ENCODE measurements around the gene PSMD14.

Gene PSMD14

DNA sequence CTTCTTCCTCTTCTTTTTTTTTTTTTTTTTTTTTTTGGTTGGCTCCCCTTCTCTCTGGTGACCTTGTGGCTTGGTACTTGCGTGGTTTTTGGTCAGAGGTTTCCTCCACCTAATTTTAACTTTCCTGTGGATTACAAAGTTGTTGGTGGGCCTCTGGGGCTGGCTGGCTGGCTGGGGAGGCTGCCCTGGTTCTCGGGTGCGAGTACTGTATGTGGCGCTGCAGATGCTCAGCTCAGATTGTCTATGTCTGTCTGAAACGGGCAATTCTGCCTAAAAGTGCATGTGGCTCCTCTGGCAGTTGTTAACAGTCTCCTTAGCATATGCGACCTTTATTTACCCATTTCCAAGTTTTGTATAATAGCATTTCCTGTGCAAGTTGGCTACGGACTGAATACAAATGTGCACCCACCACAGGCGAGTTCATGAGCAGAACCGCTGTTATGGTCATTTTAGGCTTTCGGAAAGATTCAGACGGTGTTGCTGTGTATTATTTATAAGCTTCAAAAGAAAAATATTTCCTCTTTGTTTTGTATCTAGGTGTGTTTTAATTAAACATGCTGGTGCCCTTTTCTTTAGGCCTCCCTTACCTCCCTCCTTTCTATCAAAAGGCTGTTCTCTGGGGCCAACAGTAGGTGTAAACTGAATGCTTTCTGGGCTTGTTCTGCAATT lies 112.3 kb downstream of the PSMD14 start:
- no peak overlapping the region for H3K4me3 Mint-ChIP-seq
- peaks cover 30 to 41% of the 10 kb centered on the region in 2 donors for H3K4me1 Mint-ChIP-seq (ENCODE audit: low read depth in 2 of 2)
- no peaks in the 10 kb centered on the region for H3K9me3 Mint-ChIP-seq
- H3K27ac Mint-ChIP-seq: no peak overlapping the region
- peaks cover 8% of the 10 kb centered on the region for H3K36me3 Mint-ChIP-seq (ENCODE audit: insufficient read depth)
- DNase-seq: no peak
- ATAC-seq (replicated peaks): no peak
- peaks cover 92 to 95% of the 10 kb centered on the region in 2 donors for H3K27me3 Mint-ChIP-seq

DNA sequence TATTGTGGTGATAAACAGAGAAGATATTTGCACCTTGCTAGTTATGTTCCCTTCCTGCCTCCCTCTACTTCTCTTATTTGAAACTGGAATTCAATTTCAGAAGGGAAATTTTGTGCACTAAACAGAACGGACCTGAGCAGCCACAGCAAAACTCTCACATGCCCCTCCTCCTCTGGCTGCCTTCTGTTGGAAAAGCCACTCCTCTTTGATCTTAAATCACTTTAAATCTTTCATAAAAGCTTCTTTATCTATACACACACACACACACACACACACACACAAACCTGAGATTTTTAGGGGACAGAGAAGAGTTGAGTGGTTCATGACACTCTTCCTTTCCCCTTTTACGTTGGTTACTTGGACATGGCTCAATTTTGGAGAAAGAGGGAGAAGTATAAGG lies 113.5 kb downstream of the PSMD14 start:
- H3K4me1 Mint-ChIP-seq (ENCODE audit: low read depth in 2 of 2): peaks cover 22 to 31% of the 10 kb centered on the region in 2 donors
- H3K36me3 Mint-ChIP-seq (ENCODE audit: insufficient read depth): peaks cover 8% of the 10 kb centered on the region
- ATAC-seq (replicated peaks) (no peak), DNase-seq (no peak)
- H3K27me3 Mint-ChIP-seq: peaks cover 92 to 95% of the 10 kb centered on the region in 2 donors
- no peaks in the 10 kb centered on the region for H3K9me3 Mint-ChIP-seq
- H3K4me3 Mint-ChIP-seq: no peak overlapping the region
- H3K27ac Mint-ChIP-seq: no peak overlapping the region

DNA sequence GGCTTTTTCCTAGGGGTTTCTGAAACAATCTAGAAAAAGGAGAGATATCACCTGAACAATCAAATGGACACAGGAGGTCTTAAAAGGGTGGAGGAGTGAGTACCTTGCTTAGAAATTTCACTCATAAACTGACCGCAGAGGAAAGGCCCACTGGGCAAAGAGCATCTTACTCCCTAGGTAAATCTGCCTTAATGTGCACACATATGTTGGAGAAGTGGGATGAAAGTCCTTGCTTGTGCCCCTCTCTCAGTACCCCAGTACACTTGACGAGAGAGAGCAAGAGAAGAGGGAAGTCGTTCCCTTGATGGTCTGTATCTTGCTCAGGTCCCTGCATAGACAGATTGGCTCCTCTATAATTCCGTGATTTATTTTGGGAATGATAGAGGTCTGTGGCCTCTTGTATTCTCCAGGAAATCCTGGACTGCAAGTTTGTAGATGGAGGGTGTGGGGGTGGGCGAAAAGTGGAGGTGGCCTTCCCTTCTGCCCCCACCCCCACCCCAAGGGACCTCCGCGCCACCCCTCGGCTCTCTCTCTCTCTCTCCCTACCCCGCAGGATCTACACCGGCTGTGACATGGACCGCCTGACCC lies 114.7 kb downstream of the PSMD14 start:
- Mint-ChIP-seq H3K27me3 (peaks cover 90 to 95% of the 10 kb centered on the region in 2 donors), H3K4me1 (ENCODE audit: low read depth in 2 of 2) (peaks cover 11 to 24% of the 10 kb centered on the region in 2 donors), H3K36me3 (ENCODE audit: insufficient read depth) (peaks cover 8% of the 10 kb centered on the region), H3K4me3 (peak overlapping the region in 1 of 2 donors; percentile 48), H3K9me3 (no peaks in the 10 kb centered on the region), H3K27ac (no peak overlapping the region)
- DNase-seq (no peak), ATAC-seq (replicated peaks) (no peak)

DNA sequence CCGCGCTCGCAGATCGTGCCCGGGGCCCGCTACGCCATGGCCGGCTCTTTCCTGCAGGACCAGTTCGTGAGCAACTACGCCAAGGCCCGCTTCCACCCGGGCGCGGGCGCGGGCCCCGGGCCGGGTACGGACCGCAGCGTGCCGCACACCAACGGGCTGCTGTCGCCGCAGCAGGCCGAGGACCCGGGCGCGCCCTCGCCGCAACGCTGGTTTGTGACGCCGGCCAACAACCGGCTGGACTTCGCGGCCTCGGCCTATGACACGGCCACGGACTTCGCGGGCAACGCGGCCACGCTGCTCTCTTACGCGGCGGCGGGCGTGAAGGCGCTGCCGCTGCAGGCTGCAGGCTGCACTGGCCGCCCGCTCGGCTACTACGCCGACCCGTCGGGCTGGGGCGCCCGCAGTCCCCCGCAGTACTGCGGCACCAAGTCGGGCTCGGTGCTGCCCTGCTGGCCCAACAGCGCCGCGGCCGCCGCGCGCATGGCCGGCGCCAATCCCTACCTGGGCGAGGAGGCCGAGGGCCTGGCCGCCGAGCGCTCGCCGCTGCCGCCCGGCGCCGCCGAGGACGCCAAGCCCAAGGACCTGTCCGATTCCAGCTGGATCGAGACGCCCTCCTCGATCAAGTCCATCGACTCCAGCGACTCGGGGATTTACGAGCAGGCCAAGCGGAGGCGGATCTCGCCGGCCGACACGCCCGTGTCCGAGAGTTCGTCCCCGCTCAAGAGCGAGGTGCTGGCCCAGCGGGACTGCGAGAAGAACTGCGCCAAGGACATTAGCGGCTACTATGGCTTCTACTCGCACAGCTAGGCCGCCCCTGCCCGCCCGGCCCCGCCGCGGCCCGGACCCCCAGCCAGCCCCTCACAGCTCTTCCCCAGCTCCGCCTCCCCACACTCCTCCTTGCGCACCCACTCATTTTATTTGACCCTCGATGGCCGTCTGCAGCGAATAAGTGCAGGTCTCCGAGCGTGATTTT lies 115.5 kb downstream of the PSMD14 start:
- Mint-ChIP-seq H3K9me3 (no peaks in the 10 kb centered on the region), H3K36me3 (ENCODE audit: insufficient read depth) (peaks cover 8% of the 10 kb centered on the region), H3K4me3 (peak overlapping the region; percentile 48 to 57), H3K27ac (no peak overlapping the region), H3K27me3 (peaks cover 88 to 94% of the 10 kb centered on the region in 2 donors), H3K4me1 (ENCODE audit: low read depth in 2 of 2) (peaks cover 11 to 21% of the 10 kb centered on the region in 2 donors)
- ATAC-seq (replicated peaks): peak; percentile 39
- no peak for DNase-seq

DNA sequence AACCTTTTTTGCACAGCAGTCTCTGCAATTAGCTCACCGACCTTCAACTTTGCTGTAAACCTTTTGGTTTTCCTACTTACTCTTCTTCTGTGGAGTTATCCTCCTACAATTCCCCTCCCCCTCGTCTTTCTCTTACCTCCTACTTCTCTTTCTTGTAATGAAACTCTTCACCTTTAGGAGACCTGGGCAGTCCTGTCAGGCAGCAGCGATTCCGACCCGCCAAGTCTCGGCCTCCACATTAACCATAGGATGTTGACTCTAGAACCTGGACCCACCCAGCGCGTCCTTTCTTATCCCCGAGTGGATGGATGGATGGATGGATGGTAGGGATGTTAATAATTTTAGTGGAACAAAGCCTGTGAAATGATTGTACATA lies 116.2 kb downstream of the PSMD14 start:
- Mint-ChIP-seq H3K27me3 (peaks cover 84 to 91% of the 10 kb centered on the region in 2 donors), H3K4me3 (peak overlapping the region; percentile 47 to 57), H3K27ac (no peak overlapping the region), H3K4me1 (ENCODE audit: low read depth in 2 of 2) (peaks cover 11 to 18% of the 10 kb centered on the region in 2 donors), H3K36me3 (ENCODE audit: insufficient read depth) (peaks cover 8% of the 10 kb centered on the region), H3K9me3 (no peaks in the 10 kb centered on the region)
- ATAC-seq (replicated peaks) (no peak), DNase-seq (no peak)

DNA sequence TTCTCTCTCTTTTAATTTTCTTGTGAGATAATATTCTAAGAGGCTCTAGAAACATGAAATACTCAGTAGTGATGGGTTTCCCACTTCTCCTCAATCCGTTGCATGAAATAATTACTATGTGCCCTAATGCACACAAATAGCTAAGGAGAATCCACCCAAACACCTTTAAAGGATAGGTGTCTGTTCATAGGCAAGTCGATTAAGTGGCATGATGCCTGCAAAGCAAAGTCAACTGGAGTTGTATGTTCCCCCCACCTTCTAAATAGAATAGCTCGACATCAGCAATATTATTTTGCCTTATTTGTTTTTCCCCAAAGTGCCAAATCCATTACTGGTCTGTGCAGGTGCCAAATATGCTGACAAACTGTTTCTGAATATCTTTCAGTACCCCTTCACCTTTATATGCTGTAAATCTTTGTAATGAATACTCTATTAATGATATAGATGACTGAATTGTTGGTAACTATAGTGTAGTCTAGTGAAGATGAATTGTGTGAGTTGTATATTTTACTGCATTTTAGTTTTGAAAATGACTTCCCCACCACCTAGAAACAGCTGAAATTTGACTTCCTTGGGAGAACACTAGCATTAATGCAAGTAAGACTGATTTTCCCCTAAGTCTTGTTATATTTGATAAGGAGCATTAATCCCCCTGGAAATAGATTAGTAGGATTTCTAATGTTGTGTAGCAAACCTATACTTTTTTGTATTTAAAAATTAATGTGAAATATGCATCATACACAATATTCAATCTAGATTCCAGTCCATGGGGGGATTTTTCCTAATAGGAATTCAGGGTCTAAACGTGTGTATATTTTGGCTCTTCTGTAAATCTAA lies 116.9 kb downstream of the PSMD14 start:
- ATAC-seq (replicated peaks) (no peak), DNase-seq (no peak)
- peaks cover 11 to 18% of the 10 kb centered on the region in 2 donors for H3K4me1 Mint-ChIP-seq (ENCODE audit: low read depth in 2 of 2)
- H3K36me3 Mint-ChIP-seq (ENCODE audit: insufficient read depth): peaks cover 8% of the 10 kb centered on the region
- peak overlapping the region; percentile 47 to 57 for H3K4me3 Mint-ChIP-seq
- H3K27me3 Mint-ChIP-seq: peaks cover 82 to 85% of the 10 kb centered on the region in 2 donors
- H3K27ac Mint-ChIP-seq: no peak overlapping the region
- H3K9me3 Mint-ChIP-seq: no peaks in the 10 kb centered on the region

DNA sequence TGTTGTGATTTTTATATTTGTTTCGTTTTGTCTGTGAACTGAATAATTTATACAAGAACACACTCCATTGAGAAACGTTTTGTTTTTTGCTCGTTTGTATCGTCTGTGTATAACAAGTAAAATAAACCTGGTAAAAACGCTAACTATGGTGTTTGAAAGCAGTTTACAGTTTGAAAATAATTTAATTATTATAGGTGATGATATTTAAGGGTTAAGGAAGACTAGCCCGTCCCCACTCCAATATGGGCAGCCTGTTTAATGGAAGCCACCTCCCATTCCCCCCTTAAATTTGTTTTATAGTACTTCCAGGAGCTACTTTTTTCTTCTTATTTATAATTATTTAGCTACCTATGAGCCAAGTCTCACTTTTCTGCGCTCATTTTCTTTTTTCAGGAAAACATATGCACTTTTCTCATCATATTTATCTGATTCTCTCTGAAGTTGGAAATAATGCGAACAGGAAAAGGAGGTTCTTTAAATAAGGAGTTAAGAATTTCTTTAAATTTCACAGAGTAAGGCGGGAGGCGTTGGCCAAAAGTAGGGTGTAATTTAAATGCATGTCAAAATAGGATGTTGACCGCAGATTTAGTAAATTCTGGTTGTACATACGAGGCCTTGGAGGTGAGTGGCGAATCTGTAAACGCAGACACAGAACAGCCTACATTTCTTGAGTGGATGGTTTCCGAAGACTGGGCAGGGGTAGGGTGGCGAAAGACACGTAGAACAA lies 117.7 kb downstream of the PSMD14 start:
- DNase-seq (no peak), ATAC-seq (replicated peaks) (no peak)
- Mint-ChIP-seq H3K4me1 (ENCODE audit: low read depth in 2 of 2) (peaks cover 11 to 15% of the 10 kb centered on the region in 2 donors), H3K9me3 (no peaks in the 10 kb centered on the region), H3K36me3 (ENCODE audit: insufficient read depth) (peaks cover 4% of the 10 kb centered on the region), H3K4me3 (no peak overlapping the region), H3K27ac (no peak overlapping the region), H3K27me3 (peaks cover 74 to 77% of the 10 kb centered on the region in 2 donors)

DNA sequence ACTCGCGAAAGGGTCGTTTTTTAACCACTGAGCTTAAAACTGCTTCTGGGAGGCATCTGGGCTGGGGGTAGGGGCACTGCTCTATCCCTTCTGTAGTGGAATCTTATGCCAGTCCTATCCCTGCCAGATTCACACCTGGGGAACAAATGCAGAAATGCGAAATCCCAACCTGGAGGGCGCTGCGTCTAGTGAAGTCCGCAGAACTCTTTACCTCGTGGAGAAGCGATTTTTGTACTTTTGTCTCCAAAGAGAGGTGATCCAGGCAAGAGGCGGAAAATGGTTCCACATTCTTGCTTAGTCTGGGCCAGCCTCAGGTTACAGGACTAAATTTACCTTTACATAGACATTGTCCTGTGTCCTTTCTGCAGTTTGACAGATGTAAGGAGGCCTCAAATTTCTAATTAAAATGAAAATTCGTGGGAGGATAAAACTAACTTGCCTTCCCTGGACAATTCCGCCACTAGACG lies 118.3 kb downstream of the PSMD14 start:
- H3K27me3 Mint-ChIP-seq: peaks cover 72 to 76% of the 10 kb centered on the region in 2 donors
- H3K27ac Mint-ChIP-seq: no peak overlapping the region
- DNase-seq (no peak), ATAC-seq (replicated peaks) (no peak)
- H3K4me3 Mint-ChIP-seq: peak overlapping the region; percentile 51 to 69
- H3K4me1 Mint-ChIP-seq (ENCODE audit: low read depth in 2 of 2): peaks cover 11 to 15% of the 10 kb centered on the region in 2 donors
- H3K9me3 Mint-ChIP-seq: no peaks in the 10 kb centered on the region
- H3K36me3 Mint-ChIP-seq (ENCODE audit: insufficient read depth): peaks cover 4% of the 10 kb centered on the region

DNA sequence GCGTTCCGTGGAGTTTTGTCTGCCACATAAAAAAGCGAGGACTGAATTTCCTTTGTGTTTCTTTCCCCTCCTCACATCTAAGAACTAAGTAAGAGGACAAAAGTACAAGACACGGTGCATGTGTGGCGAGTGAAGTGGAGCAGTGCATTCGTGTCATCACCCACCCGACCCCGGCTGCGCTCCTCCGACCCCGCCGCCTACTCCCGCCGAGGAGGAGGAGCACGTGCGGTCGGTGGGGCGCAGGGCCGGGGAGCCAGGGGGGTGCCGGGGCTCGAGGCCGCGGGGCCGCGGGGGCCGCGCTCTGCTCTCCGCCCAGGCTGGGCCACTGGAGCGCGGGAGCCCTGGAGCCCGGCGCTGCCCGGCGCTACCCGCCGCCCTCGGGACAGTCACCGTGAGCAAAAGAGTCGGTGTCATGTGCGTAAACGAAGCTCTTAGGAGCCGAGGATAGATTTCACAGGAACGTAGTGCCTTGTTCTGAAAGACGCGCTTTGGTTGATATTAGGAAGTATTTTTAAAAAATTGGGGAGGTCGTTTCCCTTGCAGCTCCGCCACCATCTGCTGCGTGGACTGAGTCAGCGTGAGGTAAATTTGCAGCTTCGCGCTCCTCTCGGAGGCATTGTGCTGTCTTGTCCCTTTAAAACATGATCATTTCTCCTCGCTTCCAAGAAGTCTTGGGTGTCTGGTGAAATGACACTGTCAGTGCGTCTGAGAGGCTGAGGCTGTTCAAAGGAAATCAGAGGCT lies 118.9 kb downstream of the PSMD14 start:
- peak; percentile 28 for ATAC-seq (replicated peaks)
- Mint-ChIP-seq H3K4me1 (ENCODE audit: low read depth in 2 of 2) (peaks cover 11 to 14% of the 10 kb centered on the region in 2 donors), H3K27me3 (peaks cover 72 to 76% of the 10 kb centered on the region in 2 donors), H3K27ac (no peak overlapping the region), H3K9me3 (no peaks in the 10 kb centered on the region), H3K4me3 (peak overlapping the region; percentile 51 to 69), H3K36me3 (ENCODE audit: insufficient read depth) (no peaks in the 10 kb centered on the region)
- no peak for DNase-seq

DNA sequence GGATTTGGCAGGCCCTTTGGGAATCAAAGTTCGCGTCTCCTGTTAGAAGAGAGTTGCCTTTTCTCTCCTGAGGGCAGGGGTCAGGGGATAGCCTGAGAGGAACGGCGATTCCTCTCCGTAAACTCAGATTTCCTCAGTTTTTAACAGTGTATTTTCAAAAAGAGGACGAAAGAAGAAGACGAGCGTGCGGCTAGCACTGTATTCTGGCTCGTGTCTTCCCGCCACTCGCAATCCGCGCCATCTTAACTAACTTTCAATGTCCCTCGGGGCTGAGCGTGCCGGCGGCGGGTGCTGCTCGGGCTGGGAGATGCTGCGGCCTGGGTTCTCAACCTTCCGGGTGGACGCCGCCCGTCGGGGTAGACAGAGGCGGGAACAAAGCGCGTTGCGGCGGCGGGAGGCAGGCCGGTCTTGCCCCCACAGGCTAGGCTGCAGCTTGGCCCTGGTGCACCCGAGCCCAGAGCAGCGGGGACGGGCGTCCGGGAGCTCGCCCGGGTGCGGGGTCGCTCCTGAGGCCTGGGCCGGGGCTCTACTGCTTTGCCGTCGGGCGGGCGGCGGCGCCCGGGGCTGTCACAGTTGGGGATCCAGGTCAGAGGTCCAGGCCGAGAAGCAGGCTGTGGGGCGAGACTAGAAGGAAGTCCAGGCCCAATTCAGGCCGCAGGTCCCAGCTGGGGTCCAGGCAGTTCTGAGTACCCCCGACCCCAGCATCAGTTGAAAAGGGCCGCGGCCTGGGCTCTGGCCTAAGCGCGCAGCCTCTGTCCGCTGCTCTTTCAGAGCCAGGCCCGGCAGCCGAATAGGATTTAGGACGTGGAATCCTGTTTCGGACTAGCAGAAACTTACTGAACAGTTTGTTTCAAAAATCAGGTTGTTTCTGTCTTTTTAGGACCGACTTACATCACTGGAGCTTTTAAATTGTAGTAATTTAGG lies 119.7 kb downstream of the PSMD14 start:
- H3K4me1 Mint-ChIP-seq (ENCODE audit: low read depth in 2 of 2): peaks cover 11 to 14% of the 10 kb centered on the region in 2 donors
- H3K4me3 Mint-ChIP-seq: peak overlapping the region; percentile 51 to 69
- peak; percentile 40 for ATAC-seq (replicated peaks)
- H3K9me3 Mint-ChIP-seq: no peaks in the 10 kb centered on the region
- H3K27me3 Mint-ChIP-seq: peaks cover 68 to 73% of the 10 kb centered on the region in 2 donors
- no peak for DNase-seq
- H3K36me3 Mint-ChIP-seq (ENCODE audit: insufficient read depth): no peaks in the 10 kb centered on the region
- no peak overlapping the region for H3K27ac Mint-ChIP-seq

DNA sequence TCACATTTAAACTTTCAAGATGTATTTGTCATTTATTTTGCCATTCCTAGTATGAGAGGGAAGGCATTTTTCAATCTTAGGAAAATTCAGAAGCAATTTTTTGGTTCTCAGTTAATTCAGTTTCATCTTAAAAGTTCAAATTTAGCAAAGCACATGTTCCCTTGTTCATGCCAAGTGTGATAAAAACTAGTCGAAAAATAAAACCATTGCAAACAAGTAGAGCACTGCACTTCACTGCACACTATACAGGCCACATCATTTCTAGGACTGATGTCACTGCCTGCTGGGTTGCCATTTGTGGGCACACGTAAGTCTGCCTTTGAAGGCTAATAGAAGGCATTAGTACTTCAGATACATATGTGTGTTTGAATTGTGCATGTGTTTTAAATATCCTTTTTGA lies 122.2 kb downstream of the PSMD14 start:
- DNase-seq (no peak), ATAC-seq (replicated peaks) (no peak)
- peaks cover 3 to 4% of the 10 kb centered on the region in 2 donors for H3K4me1 Mint-ChIP-seq (ENCODE audit: low read depth in 2 of 2)
- no peak overlapping the region for H3K4me3 Mint-ChIP-seq
- H3K9me3 Mint-ChIP-seq: no peaks in the 10 kb centered on the region
- H3K27me3 Mint-ChIP-seq: peaks cover 66 to 67% of the 10 kb centered on the region in 2 donors
- H3K36me3 Mint-ChIP-seq (ENCODE audit: insufficient read depth): no peaks in the 10 kb centered on the region
- H3K27ac Mint-ChIP-seq: no peak overlapping the region
